Esophagus squamous epithelium (tissue), 4 donors: ENCODE measurements around the gene NHSL1.

Source experiments
- CTCF ChIP-seq, 6 experiments: fragments of 450-650 bp in 4 of 6; fragments of 200-600 bp in 2 of 6; sonication (generic) in 2 of 6; IDR thresholded peaks; one replicate each; pipeline ENCODE4 v1.5.1; 2016 to 2019; ENCODE audit warnings: antibody characterized with exemption in 6 of 6, mild to moderate bottlenecking in 4 of 6, moderate library complexity in 4 of 6
- POLR2A ChIP-seq, 4 donors: fragments of 450-650 bp; IDR thresholded peaks; one replicate each; pipeline ENCODE4 v1.6.1; 2017; ENCODE audit warnings: antibody characterized with exemption in 4 of 4, mild to moderate bottlenecking in 4 of 4, moderate library complexity in 3 of 4

GRCh38 chr6:138410972-138411880, 88.1 kb downstream of the NHSL1 start:
- TF ChIP-seq CTCF (IDR thresholded peaks at IDR 0.05): no peak
- no peak for TF ChIP-seq POLR2A (IDR thresholded peaks at IDR 0.05)
